ENCODE data around the gene CMSS1.
A peak's percentile ranks its signal among the peaks of the same experiment; 100 is the strongest.

Gene CMSS1

DNA sequence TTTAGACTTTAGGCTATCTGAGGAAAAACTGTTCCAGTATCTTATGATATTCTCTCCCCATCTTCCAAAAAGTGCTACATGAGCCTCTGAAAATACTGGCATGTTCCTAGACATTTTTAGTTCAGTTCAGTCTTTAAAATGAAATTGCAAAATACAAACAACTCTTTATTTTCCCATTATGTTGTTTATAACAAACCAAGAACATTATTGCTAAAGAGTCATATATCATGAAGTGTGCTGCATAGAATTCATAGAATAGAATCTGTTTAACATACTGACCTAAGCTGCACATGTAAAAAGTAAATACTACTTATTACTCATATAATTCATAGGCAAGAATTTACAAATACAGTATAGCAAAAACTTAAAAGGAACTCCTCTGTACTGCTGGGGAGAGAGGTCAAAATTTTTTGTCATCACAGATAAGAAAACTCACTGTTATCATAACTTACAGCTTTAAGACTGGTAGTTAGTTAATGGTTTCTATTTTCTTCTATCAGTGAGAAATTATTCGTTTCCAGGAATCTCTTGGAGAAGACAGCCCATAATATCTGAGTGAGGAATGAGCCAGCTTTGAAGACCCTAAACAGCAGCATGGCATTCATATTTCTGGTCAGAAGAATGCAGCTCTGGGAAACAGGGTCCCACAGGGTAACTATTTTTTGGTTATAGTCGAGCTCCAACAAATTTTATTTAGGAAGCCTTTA lies 264.5 kb downstream of the CMSS1 start:
- no peak for DNase-seq (ENCODE audit: low spot score)
- TF ChIP-seq, protein P1, sequence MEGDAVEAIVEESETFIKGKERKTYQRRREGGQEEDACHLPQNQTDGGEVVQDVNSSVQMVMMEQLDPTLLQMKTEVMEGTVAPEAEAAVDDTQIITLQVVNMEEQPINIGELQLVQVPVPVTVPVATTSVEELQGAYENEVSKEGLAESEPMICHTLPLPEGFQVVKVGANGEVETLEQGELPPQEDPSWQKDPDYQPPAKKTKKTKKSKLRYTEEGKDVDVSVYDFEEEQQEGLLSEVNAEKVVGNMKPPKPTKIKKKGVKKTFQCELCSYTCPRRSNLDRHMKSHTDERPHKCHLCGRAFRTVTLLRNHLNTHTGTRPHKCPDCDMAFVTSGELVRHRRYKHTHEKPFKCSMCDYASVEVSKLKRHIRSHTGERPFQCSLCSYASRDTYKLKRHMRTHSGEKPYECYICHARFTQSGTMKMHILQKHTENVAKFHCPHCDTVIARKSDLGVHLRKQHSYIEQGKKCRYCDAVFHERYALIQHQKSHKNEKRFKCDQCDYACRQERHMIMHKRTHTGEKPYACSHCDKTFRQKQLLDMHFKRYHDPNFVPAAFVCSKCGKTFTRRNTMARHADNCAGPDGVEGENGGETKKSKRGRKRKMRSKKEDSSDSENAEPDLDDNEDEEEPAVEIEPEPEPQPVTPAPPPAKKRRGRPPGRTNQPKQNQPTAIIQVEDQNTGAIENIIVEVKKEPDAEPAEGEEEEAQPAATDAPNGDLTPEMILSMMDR (IDR thresholded peaks at IDR 0.05): no peak
- no peak overlapping the region for H3K4me3 ChIP-seq
- peak overlapping the region; percentile 80 to 86 for H3K27ac ChIP-seq

DNA sequence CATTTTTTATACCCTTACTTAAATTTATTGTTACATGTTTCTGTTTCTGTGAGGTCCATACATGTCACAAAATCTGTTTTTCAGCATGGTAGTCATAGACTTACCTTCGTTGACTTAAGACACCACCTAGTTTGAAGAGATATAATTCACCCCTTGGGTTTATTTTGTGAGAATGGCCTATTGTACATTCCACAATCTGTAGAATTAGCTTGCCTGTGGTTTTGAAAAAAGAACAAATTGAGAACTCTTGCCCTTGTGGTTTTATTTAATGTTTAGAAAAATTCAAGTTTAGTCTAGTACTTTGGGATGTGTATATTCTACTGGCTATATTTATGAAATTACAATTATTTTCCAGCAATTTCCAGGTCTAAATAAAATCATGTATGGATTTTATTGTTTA lies 265.1 kb downstream of the CMSS1 start:
- TF ChIP-seq, protein P1 (IDR thresholded peaks at IDR 0.05): no peak
- H3K27ac ChIP-seq: peak overlapping the region in 1 of 2 donors; percentile 52
- no peak overlapping the region for H3K4me3 ChIP-seq
- no peak for DNase-seq (ENCODE audit: low spot score)

DNA sequence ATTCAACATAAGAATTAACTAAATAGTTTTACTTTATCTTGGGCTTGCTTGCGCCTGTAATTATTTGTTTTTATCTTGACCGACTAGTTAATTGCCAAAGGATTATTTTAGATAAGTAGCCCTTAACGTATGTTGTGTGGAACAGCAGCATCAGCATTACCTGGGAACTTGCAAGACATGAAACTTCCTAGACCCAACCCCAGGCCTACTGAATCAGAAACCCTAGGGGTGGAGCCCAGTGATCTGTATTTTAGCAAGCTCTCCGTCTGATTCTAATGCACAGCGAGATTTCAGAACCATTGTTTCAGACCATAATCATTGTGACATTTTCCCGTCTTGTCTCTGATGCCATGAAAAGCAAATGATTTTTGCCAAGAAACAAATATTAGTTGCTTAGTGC lies 265.5 kb downstream of the CMSS1 start:
- Histone ChIP-seq H3K27ac (no peak overlapping the region), H3K4me3 (no peak overlapping the region)
- TF ChIP-seq, protein P1 (IDR thresholded peaks at IDR 0.05): no peak
- no peak for DNase-seq (ENCODE audit: low spot score)

DNA sequence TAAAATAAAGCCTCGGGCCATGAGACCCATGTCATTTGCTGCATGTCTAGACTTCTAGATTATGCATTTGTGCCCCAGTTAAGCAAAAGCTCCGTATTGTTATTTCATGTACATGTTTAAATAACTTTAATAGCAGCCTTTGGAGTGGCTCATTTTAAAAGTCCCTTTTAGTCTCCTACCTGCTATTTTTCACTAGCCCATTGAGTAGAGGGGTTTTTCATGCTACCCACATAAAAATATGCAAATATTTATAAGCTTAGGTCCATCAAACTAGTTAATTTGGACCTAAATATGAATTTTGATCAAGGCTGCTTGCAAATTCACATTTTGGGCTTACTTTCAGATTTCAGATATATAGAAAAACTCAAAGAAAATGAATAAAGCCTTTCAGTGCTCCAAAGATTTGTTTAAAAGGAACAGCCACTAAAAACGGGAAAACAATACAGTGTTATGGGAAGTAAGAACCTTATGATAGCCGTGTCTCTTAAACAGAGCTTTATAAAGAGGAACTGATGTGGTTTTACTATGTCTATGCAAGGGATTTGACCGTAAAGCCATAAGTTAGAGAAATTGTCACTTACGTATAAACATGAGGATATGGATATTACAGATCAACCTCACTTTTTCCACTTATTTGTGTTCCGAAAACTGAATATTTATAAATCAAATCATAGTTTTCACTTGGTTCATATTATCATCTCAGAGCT lies 266.6 kb downstream of the CMSS1 start:
- H3K4me3 ChIP-seq: no peak overlapping the region
- H3K27ac ChIP-seq: no peak overlapping the region
- TF ChIP-seq, protein P1 (IDR thresholded peaks at IDR 0.05): no peak
- DNase-seq (ENCODE audit: low spot score): no peak

DNA sequence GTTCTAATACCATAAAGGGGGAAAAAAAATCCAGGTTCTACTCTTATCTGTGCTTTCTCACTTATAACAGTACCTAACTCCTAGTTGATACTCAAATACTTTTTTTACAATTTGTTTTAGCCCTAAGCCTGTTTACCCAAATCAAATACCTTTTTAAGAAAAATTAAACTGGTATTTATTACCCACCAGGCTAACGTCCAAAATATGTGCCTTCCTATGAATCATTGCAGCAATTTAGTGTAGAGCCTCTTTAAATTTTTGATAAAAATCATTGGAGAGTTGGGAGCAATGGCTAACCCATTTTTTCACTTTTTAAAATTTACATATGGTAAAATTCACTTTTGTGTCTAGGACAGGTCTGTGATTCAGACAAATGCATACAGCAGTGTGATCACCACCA lies 268.7 kb downstream of the CMSS1 start:
- no peak for DNase-seq (ENCODE audit: low spot score)
- Histone ChIP-seq H3K27ac (peak overlapping the region; percentile 24 to 30), H3K4me3 (no peak overlapping the region)
- TF ChIP-seq, protein P1 (IDR thresholded peaks at IDR 0.05): no peak

DNA sequence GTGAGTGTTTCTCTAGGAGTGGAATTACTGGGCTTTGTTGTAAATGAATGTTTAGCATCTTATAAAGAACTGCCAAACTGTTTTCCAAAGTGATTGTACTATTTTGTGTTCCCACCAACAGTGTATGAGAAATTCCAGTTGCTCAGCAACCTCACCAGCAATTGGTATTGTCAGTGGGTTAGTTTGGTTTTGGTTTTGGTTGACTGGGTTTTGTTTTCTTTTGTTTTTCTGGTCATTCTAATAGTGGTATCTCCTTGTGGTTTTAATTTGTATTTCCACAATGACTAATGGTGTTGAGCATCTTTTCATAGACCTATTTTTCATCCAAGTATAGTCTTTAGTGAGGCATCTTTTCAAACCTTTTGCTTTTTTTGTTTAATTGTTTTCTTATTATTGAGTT lies 269.5 kb downstream of the CMSS1 start:
- DNase-seq (ENCODE audit: low spot score): no peak
- Histone ChIP-seq H3K27ac (peak overlapping the region; percentile 24 to 30), H3K4me3 (no peak overlapping the region)
- TF ChIP-seq, protein P1 (IDR thresholded peaks at IDR 0.05): no peak
